K562 (cell line): ENCODE results near the gene RAB3GAP1. TPM values are rescaled to one million over a fixed set of nuclear protein-coding genes. Genes with fewer than 3 reads are reported as not detected.

Source experiments
- ATAC-seq: fragments of 200-7000 bp; cut with Tn5 transposase; 3 replicates; pipeline ENCODE4 v1.9.1; 2020; ENCODE audit warnings: moderate library complexity
- BruUV-seq: library from RNA; stranded (reverse); fragments of 400-500 nt; replicated peaks from 2 replicates; lab custom pipeline; 2021; lab: Mats Ljungman, UMichigan
- CTCF ChIA-PET: fragments of 300-600 bp; formaldehyde crosslinking; extraction: SDS; loops from one replicate; lab custom pipeline; 2021; ENCODE audit warnings: low intra/inter-chr PET ratio; lab: Yijun Ruan, JAX
- POLR2A ChIA-PET: fragments of 300-600, 350-650 bp; sonication (Branson Sonifier 250); formaldehyde crosslinking; extraction: SDS; loops from one replicate; lab custom pipeline; 2021; ENCODE audit warnings: antibody characterized with exemption, inconsistent platforms; lab: Yijun Ruan, JAX
- DNase-seq, 4 experiments: peaks; one replicate each; pipeline versions ENCODE4 v3.0.0 to v3.0.0-alpha.2; 2011 to 2018; ENCODE audit warnings: low spot score in 3 of 4, mixed read lengths in 3 of 4; ENCODE audit errors: extremely low read depth in 1 of 4
- FAIRE-seq: peaks from 2 replicates; lab custom pipeline; 2011; peaks lifted over from hg19 to GRCh38; lab: Jason Lieb, UNC
- H2AFZ ChIP-seq: 2 replicates; pipeline ENCODE4 v1.6.0; 2011; ENCODE audit warnings: low read depth, low read length, control low read depth, inconsistent platforms
- H3K27ac ChIP-seq: fragments of 200-600 bp; 3 replicates; pipeline ENCODE4 v1.8.0; 2011; ENCODE audit warnings: low read depth, mild to moderate bottlenecking, control low read depth, inconsistent platforms, low read length, moderate library complexity, mixed read lengths; ENCODE audit errors: extremely low read depth
- H3K27me3 ChIP-seq, 2 experiments: fragments of 300-600 bp in 1 of 2; 2 replicates in 1 of 2; 3 replicates in 1 of 2; pipeline versions ENCODE4 v1.6.0 to v1.8.0; 2011; ENCODE audit warnings: inconsistent platforms in 2 of 2, low read length in 2 of 2, mild to moderate bottlenecking in 1 of 2, mixed read lengths in 1 of 2, moderate library complexity in 1 of 2; ENCODE audit not compliant: control insufficient read depth in 2 of 2, insufficient read depth in 2 of 2
- H3K36me3 ChIP-seq: fragments of 300-600 bp; 3 replicates; pipeline ENCODE4 v1.8.0; 2011; ENCODE audit warnings: mild to moderate bottlenecking, low read length, inconsistent platforms; ENCODE audit not compliant: control insufficient read depth, insufficient read depth
- H3K4me1 ChIP-seq, 2 experiments: fragments of 200-600 bp in 1 of 2; replicated peaks in 1 of 2; 2 replicates in 1 of 2; 3 replicates in 1 of 2; pipeline versions ENCODE4 v1.5.1 to v1.8.0; 2011; ENCODE audit warnings: inconsistent platforms in 2 of 2, low read length in 2 of 2, mild to moderate bottlenecking in 1 of 2, mixed read lengths in 1 of 2, moderate library complexity in 1 of 2; ENCODE audit not compliant: control insufficient read depth in 2 of 2, insufficient read depth in 2 of 2
- H3K4me2 ChIP-seq: 2 replicates; pipeline ENCODE4 v1.6.1; 2011; ENCODE audit warnings: low read length, control low read depth, inconsistent platforms, mixed read lengths; ENCODE audit not compliant: insufficient read depth
- H3K4me3 ChIP-seq: fragments of 200-600 bp; sonication (generic), shearing (Covaris generic); 2 replicates; pipeline ENCODE4 v1.5.1; 2016; ENCODE audit warnings: control low read depth, inconsistent platforms
- H3K79me2 ChIP-seq: fragments of 200-600 bp; 3 replicates; pipeline ENCODE4 v1.8.0; 2011; ENCODE audit warnings: low read length, inconsistent platforms; ENCODE audit not compliant: control insufficient read depth, insufficient read depth
- H3K9ac ChIP-seq, 2 experiments: 2 replicates each; pipeline versions ENCODE4 v1.6.0 to v1.6.1; 2011; ENCODE audit warnings: low read depth in 2 of 2, low read length in 2 of 2, control low read depth in 1 of 2, inconsistent platforms in 1 of 2, mild to moderate bottlenecking in 1 of 2, mixed read lengths in 1 of 2; ENCODE audit not compliant: insufficient read depth in 1 of 2
- H3K9me1 ChIP-seq: one replicate; pipeline ENCODE4 v1.6.0; 2011; ENCODE audit warnings: inconsistent platforms, mild to moderate bottlenecking, low read length, moderate library complexity; ENCODE audit not compliant: control insufficient read depth, insufficient read depth
- H3K9me3 ChIP-seq: replicated peaks from 2 replicates; pipeline ENCODE4 v1.5.1; 2011; ENCODE audit warnings: low read depth, low read length, inconsistent platforms; ENCODE audit not compliant: control insufficient read depth, insufficient read depth
- H4K20me1 ChIP-seq: replicated peaks from 2 replicates; pipeline ENCODE4 v1.6.1; 2011; ENCODE audit warnings: low read length, inconsistent platforms, mixed read lengths; ENCODE audit not compliant: control insufficient read depth, insufficient read depth
- ARID3A ChIP-seq: IDR thresholded peaks from 2 replicates; pipeline ENCODE4 v1.6.1; 2012; ENCODE audit warnings: low read depth, low read length, improper control_type of control experiment, borderline replicate concordance
- CREB3L1 ChIP-seq: fragments of 450-650 bp; IDR thresholded peaks from 2 replicates; pipeline ENCODE4 v1.6.1; 2014; ENCODE audit warnings: low read depth, mild to moderate bottlenecking, moderate library complexity, borderline replicate concordance
- FOXA1 ChIP-seq: fragments of 450-650 bp; IDR thresholded peaks from 2 replicates; pipeline ENCODE4 v1.6.1; 2016; ENCODE audit warnings: mild to moderate bottlenecking, borderline replicate concordance
- IRF1 ChIP-seq: sonication (generic); formaldehyde crosslinking; IDR thresholded peaks from 2 replicates; pipeline ENCODE4 v1.8.0; 2022; ENCODE audit warnings: missing genetic modification reagents, mild to moderate bottlenecking, borderline replicate concordance
- MAX ChIP-seq: sonication (generic); formaldehyde crosslinking; IDR thresholded peaks from 2 replicates; pipeline ENCODE4 v1.9.0; 2022; ENCODE audit warnings: mild to moderate bottlenecking, missing genetic modification reagents
- NFIC ChIP-seq: fragments of 450-650 bp; IDR thresholded peaks from 2 replicates; pipeline ENCODE4 v1.6.1; 2017; ENCODE audit warnings: mild to moderate bottlenecking, inconsistent platforms
- NR4A1 ChIP-seq, 2 experiments: fragments of 250-450 bp in 1 of 2; fragments of 450-650 bp in 1 of 2; sonication (Bioruptor Pico) in 1 of 2; IDR thresholded peaks; 2 replicates each; pipeline versions ENCODE4 v1.4.0 to v1.6.1; 2016 to 2020; ENCODE audit warnings: mild to moderate bottlenecking in 2 of 2, missing compliant biosample characterization in 1 of 2, missing genetic modification characterization in 1 of 2, moderate library complexity in 1 of 2
- PURB ChIP-seq: sonication (generic); formaldehyde crosslinking; IDR thresholded peaks from 2 replicates; pipeline ENCODE4 v1.9.0; 2021; ENCODE audit warnings: low read depth, mild to moderate bottlenecking, missing genetic modification reagents
- SNIP1 ChIP-seq: fragments of 450-650 bp; IDR thresholded peaks from 2 replicates; pipeline ENCODE4 v1.7.1; 2017; ENCODE audit warnings: low read depth, mild to moderate bottlenecking
- TAF1 ChIP-seq: IDR thresholded peaks from 2 replicates; pipeline ENCODE4 v1.6.1; 2011; ENCODE audit warnings: mild to moderate bottlenecking, low read length, moderate library complexity; ENCODE audit not compliant: insufficient read depth, control insufficient read depth, severe bottlenecking; ENCODE audit errors: extremely low read depth
- THAP7 ChIP-seq: fragments of 250-450 bp; sonication (Bioruptor Pico); IDR thresholded peaks from 2 replicates; pipeline ENCODE4 v1.5.0; 2021
- ZNF232 ChIP-seq: sonication (generic); formaldehyde crosslinking; IDR thresholded peaks from 2 replicates; pipeline ENCODE4 v1.8.0; 2022; ENCODE audit warnings: mild to moderate bottlenecking, missing genetic modification reagents
- ZNF79 ChIP-seq: fragments of 250-450 bp; sonication (Bioruptor Pico); IDR thresholded peaks from 2 replicates; pipeline ENCODE4 v1.4.0; 2020; ENCODE audit warnings: low read depth, mild to moderate bottlenecking, moderate library complexity
- ZSCAN32 ChIP-seq: fragments of 450-650 bp; formaldehyde crosslinking; IDR thresholded peaks from 2 replicates; pipeline ENCODE4 v1.4.0; 2020; ENCODE audit warnings: mild to moderate bottlenecking, moderate library complexity
- in situ Hi-C: fragments of 300-500 bp; cut with MboI; formaldehyde crosslinking; loops from 4 replicates; pipeline ENCODE4 v1.15.0; 2018; ENCODE audit warnings: inconsistent platforms, mixed read lengths
- intact Hi-C: fragments of 100-400 bp; cut with micrococcal nuclease; formaldehyde crosslinking; loops from 2 replicates; pipeline ENCODE4 v1.14.2; 2022
- polyA plus RNA-seq, 8 experiments: library from polyadenylated mRNA; depleted of rRNA in 4 of 8; stranded (reverse) in 5 of 8; unstranded in 3 of 8; fragments of >200 nt; fragmentation: Nextera tagmentation in 2 of 8; fragmentation: Illumina TruSeq in 1 of 8; extraction: Ambion mirVana in 2 of 8; extraction: Trizol in 1 of 8; gene quantifications; 2 replicates each; pipeline versions ENCODE4 v1.2.1 to v1.2.3, GENCODE V29; 2011 to 2014; ENCODE audit warnings: inconsistent platforms in 1 of 8, missing spikeins in 1 of 8
- total RNA-seq, 7 experiments: library from RNA; depleted of rRNA in 6 of 7; stranded (reverse); fragments of >200 nt in 6 of 7; fragmentation: Illumina TruSeq in 2 of 7; extraction: Trizol in 2 of 7; gene quantifications; 2 replicates each; pipeline versions ENCODE4 v1.2.1 to v1.2.3, GENCODE V29; 2011 to 2021; ENCODE audit warnings: low replicate concordance in 1 of 7

The RAB3GAP1 gene
- total and polyA plus RNA-seq, 9 of the 15 experiments (the other 6 are each of a cell fraction or from before 2014, with no cell fraction given) = 15.5 to 48.6 (median 33.0) TPM

GRCh38 chr2:135152361-135152760, 100.3 kb downstream of the RAB3GAP1 start (continued):
- TF ChIP-seq THAP7 (no peak), ZNF232 (CRISPR knock-in tag) (no peak), FOXA1 (no peak), ZSCAN32 (no peak)

GRCh38 chr2:135154962-135155361, 102.9 kb downstream of the RAB3GAP1 start:
- no peaks in the 10 kb centered on the region for H3K27me3 ChIP-seq
- H3K4me1 ChIP-seq = no peaks in the 10 kb centered on the region
- intact Hi-C loops = no loop called here
- BruUV-seq = TSS peak; percentile 10
- H2AFZ ChIP-seq = no peak overlapping the region
- in situ Hi-C loops = no loop called here
- POLR2A ChIA-PET = no interaction called here
- peaks cover 87% of the 10 kb centered on the region for H3K36me3 ChIP-seq
- H3K9ac ChIP-seq = no peak overlapping the region
- H3K79me2 ChIP-seq = no peaks in the 10 kb centered on the region
- no peaks in the 10 kb centered on the region for H3K9me3 ChIP-seq
- CTCF ChIA-PET = no interaction called here
- no peaks in the 10 kb centered on the region for H4K20me1 ChIP-seq
- no peak overlapping the region for H3K4me2 ChIP-seq
- H3K9me1 ChIP-seq = no peaks in the 10 kb centered on the region
- H3K27ac ChIP-seq = no peak overlapping the region
- FAIRE-seq (no peak), ATAC-seq (no peak), DNase-seq (no peak)
- no peak overlapping the region for H3K4me3 ChIP-seq
- TF ChIP-seq IRF1 (CRISPR knock-in tag) (no peak), SNIP1 (no peak), CREB3L1 (no peak), ARID3A (no peak), ZNF79 (CRISPR knock-in tag) (no peak), TAF1 (no peak), MAX (CRISPR knock-in tag) (no peak), NR4A1 (CRISPR knock-in tag; IDR thresholded peaks at IDR 0.05) (no peak), NR4A1 (tag; IDR thresholded peaks at IDR 0.05) (no peak), PURB (no peak), NFIC (no peak)
